ENCODE measurements around the gene FGD2.
"Not testable (repeated sequence)": the region's sequence is repeated elsewhere in the genome, so short reads cannot be mapped to it uniquely, and the experiment has no call there.

FGD2 gene

DNA sequence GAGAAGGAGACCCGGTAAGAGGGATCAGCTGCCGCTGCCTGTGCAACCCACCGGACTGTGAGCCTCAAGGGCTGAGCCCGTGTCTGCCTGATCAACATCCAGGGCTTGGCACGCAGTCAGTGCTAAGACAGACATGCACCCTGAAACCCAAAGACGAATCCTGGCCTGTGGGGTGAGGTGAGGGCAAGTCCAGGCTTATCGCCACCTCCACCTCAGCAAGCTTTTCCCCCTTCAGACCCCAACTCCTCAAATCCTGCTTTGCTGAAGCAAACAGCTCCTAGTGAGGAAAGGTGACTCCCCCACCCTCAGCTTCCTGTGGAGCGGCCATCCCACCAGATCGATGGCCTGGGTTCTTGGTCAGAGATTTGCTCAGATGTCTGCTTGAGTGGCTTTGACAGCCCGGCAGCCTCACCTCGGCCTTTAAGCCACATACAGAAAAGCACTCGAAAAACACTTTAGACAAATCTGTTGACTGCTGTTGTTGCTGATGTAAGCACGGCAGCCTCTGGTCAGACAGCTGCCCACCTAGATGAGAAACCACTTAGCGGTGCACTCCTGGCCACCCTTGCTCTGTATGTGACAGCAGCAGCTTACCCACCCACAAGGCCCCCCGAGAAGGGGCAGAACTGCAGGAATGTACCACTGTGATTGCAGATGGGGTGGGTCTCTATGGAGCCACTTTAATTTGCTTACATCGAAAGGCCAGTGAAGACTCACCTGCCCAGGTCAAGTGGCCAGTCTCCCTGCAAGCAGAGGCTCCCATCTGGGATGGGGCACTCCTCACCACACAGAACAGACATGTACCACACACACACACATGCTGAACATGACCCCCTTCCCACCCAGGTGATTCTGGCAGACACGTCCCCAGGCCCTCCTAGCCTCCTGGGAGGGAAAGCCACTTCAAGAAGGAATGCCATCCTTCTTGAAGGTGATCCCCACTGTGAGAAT lies 34.3 kb upstream of the FGD2 start:
- DNase-seq: no peak

DNA sequence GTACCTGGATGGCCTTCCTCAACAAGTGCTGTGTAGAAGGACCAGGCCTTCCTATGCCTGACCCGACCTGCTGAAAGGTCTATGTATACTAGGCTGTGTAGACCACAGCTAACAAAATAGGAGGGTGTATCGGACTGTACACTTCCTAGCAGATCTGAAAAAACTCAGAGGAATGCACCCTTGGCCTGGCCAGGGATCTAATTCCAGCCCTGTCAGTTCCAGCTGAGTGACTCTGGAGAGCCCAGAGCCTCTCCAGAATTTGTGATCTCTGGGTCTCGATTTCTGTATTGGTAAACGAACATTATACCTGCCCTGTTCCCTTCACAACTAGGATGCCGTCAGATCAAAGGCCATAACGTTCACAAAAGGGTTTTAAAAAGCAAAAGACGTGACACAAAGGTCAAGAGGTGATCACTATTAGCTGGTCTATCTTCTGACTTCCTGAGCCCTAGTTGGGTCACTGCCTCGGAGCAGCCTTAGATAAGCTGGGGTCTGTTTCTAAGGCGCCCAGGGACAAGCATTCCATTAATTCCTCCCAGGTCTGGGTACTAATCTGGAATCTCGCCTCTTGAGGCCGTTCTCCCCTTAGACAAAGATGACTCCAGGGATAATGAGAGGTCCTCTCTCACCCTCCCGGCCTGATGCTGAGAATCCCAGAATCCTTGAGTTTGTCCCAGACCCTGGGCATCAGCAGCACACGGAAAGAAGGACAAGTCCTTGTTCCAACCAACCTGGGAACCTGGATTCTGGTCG lies 33.4 kb upstream of the FGD2 start:
- DNase-seq: no peak

DNA sequence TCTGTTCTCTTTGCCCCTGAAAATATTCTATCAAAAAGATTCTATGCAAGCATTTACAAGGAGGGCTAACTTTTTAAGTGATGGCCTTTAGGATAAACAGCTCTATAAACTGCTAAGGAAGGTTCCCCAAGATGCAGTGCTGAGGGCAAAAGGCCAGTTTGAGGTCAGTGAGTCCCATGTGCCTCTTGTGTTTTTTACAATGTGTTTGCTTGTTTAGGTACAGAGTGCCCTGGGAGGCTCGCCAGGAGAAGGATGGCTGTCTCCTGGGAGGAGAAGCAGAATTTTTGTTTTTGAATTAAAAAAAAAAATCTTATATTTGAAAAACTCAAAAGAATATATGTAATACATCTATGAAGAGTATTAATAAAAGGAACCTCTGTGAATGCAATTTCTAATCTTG lies 32.3 kb upstream of the FGD2 start:
- DNase-seq: no peak

DNA sequence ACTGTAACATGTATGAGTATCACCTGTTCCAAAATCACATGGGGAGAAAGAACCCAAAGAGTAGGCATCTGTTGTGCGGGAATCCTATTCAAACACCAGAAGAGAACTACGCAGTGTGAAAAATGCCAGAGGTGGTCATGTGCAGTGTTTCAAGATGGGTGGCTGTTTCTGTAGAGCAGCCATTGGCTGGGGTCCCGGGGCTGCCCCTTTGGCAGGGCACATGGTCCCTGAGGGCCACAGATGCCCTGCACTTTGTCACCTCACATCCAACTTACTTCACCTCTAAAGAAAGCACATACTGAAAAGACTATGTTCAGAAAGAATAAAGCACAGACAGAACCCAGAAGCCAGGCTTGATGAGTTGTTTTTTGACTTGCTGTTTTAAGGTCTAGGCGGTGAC lies 31.8 kb upstream of the FGD2 start:
- DNase-seq: no peak

DNA sequence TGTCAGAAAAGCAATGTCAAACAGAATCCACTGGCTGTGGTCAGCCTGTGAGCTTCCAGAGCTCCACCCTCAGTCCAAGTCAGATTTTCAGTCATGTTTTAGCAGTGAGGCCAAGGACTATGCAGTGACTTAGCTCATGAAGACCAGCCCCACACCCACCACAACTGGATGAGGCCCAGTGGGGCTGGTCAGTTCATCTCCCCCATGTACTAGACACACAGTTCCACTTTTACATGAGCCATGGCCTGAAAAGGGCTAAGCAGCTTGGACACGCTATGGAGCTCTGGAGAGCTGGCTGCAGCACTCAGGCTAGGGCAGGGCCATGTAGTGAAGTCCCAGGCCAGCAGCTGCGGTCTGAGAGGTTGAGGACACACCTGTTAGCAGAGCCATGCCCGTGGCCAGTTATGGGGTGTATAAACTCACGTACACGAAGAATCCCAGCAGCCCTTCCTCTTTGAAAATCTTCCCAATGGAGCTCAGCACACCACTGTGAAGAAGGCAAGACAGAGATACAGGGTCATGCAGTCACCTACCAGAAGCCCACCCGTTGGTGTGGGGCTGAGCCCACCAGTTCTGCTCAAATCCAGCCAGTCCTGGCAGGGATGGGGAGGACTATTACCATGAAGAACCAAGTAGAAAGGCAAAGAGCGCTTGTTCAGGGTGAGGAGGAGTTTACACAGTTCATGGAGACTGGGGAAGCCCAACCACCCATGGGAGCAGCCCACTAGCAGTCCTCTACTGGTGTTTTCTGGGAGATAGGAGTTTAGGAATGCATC lies 30.0 kb upstream of the FGD2 start:
- no peak for DNase-seq

DNA sequence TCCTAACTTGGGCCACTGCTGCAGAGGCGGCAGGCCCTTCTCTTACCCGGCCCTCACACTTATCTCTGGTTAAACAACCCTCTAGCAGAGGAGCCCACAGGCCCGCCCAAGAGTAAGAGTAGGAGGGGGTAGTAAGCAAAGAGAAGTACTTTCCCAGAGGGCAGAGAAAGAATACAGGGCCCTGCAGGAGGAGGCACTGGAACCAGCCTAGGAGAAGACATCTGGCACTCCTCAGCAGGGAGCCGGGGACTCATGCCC lies 29.5 kb upstream of the FGD2 start:
- no peak for DNase-seq

DNA sequence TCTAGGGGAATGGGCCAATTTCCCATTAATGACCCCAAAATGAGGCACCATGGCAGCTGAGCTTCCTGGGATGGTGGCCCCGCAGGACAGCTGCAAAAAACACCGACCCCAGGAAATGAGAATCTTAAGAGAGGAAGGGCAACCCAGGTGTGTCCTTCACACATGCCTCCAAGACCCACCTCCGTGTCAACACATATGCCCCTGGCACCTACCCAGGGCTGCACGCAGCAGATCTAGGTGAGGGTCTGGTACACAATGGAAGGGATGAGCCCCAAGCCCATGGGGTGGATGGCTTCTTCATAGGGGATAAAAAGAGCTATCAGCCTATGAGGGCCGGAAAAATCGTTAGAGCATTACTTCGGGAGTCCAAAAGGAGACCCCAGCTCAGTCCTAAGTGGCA lies 28.9 kb upstream of the FGD2 start:
- DNase-seq: no peak

DNA sequence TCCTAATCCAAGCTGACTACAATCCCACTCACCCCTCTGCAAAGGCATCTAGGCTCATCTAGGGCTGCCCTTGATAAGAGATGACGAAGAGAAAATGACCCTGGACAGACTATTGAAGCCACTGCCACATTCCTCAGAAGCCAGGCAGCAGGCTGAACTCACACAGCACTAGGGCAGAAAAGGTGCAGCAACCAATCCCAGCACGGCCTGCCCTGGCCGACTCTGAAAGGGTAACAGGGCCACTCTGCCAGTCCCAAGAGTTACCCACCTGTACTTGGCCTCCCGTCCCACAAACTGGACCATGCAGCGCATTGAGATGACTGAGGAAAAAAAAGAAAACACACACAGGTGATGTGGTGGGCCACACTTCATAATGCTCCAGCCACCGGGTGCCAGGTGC lies 28.5 kb upstream of the FGD2 start:
- DNase-seq: no peak

DNA sequence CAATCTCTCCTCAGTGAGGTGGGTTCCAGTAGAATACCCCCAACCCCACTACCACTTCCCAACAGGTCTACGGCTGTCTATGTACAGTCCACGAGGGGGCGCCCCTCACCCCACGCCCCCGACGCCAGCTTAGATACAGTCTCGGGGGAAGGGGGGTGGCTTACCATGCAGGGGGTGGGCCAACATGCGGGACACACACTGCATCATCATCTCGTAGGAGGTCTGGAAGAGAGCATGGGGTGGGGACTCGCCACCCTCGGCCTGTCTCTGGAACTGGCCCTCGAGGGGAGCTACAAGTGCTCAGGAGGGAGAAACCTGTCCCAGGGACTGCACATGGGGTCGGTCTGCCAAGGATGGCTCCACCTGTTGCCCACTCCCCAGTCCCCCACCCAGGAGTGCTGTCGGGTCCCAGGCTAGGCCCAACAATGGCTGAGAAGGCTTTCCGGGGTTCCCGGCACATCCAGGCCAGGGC lies 27.9 kb upstream of the FGD2 start:
- no peak for DNase-seq

DNA sequence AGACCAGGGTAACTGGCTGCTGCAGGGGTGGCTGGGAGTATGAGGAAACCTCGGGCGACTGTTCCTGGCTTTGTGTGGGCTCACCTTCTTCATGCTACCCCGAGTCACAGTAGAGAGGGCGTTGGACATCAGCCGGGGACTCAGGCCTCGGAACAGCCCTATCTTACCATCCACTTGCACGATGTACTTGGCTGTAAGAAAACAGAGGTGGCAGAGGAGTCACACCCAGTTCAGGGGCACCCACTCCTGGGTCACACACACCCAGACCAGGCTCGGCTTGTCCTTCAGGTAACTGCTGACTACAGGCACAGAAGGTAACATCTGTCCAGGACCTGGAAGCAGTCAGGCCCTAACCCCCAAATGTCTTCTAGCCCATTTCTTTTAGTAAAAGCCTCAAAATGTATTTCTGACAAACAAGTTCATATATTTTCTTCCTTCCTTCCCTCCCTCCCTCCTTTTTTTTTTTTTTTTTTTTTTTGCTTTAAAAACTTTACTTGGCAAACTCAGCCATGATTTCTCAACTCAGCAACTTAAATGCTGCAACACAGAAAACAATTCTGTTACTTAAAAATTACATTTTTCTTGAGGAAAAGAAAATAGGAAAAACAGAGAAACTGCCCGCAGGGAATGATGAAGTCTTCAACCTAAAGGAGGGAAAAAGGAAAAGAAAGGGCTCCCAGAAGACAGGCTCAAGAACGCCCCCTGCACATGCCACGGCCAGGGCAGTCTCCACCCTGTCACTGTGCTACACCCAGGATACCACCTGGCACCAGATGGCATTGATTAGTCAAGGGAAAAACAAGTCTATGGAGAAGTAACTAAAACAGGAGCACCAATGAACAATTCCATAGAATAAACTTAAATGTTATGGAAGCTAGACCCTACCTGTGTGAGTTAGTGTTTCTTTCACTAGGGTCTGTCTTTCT lies 26.8 kb upstream of the FGD2 start:
- no peak for DNase-seq

DNA sequence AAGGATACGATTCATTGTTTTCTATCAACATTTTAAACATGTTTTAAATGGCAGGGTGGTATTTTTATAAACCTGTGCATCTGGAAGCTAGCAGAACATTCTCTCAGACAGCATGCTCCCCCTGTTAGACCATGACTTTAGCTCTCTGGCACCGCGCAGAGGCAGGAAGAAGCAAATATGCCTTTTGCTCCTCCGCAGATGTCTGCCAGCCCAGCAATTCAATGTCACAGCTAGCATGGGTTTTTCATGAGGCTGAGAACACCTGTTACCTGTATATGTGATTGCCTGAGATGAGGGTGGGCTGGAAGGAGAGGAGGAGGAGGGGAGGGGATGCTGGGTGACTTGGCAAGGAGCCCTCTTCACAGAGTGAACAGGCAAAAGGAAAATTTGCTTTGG lies 26.1 kb upstream of the FGD2 start:
- DNase-seq: no peak

DNA sequence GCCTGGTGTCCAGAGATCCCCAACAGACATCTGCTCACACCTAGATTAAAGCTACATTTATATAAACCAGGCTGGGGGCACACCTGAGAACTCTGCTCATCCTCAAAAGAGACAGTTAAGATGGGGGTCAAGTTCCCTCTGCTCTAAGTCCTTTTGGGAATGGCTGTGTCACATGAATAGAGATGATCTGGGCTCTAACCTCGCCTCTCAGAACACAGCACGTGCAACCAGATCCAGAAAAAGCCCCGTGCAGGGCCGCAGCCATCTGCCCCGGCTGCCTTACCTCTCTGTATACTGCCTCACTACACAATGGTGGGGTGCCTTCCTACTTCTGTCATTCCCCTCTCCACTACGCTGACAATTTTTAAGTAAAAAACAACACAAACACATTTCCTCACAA lies 25.3 kb upstream of the FGD2 start:
- no peak for DNase-seq

DNA sequence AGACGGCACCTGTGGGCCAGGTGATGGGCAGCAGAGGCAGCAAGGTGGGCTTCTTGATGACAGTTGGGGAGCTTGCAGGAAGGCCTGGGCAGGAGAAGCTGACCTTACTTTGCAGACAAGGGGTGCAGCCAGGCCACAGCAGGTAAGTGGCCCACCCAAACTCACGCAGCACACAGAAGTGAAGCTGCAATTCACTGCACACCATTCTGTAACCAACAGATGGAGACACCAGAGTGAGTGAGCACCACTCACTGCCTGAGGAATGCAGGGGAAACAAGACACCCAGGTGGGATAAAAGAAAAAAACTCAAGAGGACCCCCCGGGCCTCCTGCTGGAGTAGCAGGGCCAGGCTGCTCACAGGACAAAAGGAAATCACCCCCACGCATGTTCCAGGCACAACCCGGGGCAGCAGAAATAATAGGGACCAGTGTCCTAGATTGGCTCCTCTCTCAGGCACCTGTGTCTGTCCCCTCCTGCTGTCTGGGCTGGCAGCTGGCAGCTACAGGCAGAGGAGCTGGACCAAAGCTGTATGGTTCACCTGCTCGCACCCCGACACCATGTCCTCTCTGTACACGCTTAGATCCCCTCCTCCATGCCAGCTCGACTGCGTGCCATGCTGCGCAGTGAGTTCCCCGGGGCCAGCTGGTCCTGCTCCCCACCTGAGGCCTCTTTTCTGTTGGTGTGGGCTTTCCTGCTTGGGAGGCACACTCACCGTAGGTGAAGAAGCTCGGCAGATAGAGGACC lies 24.4 kb upstream of the FGD2 start:
- no peak for DNase-seq

DNA sequence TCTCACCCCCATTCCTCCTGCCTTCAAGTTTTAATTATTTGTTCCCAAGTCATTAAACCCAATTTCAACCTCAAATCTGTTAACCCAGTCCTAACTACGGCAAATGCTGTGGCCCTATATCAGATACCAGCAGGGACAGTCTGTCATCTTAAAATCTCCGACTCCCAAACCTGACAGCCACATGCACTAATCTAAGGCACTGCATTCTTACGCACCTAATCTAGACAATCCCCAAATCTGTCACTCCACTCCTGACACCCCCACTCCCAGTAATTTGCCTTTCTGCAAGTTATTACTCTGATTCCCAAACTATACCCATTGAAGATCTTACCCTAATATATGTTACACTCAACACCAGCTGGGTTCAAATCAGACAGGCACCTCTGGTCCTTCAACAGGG lies 21.9 kb upstream of the FGD2 start:
- no peak for DNase-seq

DNA sequence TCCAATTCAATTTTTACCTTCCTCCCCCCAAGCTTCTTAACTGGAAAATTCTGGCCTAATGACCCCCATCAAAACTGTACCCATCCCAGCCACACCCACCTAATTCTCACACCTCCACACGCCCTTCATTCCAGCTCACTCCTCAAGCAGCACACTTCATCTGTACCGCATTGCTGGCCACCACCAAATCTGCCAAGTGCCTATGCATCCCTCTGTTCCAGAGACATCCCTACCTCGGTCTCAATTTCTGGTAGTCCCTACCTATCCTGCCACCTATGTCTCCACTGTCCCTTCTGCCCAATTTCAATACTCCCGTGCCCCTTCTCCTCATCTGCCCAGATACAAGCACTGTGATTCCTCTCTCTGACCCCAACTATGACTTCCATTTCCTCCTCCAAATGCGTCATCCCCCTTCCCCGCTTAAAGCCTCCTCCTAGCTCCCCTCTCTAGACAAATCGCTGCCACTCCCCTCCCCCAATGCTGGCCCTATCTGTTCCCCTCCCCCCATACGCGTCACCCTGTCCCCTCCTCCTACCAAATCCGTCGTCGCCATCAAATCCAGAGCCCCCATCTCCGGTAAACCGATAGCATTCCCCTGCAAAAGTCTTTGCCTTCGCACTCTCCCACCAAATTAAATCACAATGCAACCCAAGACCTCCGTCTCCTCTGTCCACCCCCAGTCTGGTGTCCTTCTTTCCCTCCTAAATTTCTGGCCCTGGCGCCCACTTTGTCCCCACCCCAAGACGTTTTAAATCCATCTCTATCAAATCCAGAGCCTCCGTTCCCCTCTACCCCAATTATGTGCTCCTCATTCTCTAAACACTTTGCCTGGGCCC lies 20.7 kb upstream of the FGD2 start:
- DNase-seq: peak in 1 of 2 experiments; percentile 56

DNA sequence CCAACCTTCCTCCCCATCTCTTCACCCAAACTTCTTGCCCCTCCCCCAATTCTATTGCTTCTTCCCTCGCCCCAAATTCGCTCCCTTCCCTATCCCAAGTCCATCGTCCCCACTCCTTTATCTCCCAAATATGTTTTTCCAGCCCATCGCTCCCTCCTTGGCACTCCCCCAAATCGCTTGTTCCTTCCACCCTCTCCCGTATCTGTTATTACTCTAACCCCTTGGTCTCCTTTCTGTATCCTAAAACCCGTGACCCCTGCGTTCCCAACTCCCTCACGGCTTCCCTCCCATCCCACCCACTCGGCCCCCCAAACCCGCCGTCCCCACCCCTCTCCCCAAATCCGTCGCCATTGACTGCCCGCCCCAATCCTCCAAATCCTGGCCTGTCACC lies 20.0 kb upstream of the FGD2 start:
- no peak for DNase-seq

DNA sequence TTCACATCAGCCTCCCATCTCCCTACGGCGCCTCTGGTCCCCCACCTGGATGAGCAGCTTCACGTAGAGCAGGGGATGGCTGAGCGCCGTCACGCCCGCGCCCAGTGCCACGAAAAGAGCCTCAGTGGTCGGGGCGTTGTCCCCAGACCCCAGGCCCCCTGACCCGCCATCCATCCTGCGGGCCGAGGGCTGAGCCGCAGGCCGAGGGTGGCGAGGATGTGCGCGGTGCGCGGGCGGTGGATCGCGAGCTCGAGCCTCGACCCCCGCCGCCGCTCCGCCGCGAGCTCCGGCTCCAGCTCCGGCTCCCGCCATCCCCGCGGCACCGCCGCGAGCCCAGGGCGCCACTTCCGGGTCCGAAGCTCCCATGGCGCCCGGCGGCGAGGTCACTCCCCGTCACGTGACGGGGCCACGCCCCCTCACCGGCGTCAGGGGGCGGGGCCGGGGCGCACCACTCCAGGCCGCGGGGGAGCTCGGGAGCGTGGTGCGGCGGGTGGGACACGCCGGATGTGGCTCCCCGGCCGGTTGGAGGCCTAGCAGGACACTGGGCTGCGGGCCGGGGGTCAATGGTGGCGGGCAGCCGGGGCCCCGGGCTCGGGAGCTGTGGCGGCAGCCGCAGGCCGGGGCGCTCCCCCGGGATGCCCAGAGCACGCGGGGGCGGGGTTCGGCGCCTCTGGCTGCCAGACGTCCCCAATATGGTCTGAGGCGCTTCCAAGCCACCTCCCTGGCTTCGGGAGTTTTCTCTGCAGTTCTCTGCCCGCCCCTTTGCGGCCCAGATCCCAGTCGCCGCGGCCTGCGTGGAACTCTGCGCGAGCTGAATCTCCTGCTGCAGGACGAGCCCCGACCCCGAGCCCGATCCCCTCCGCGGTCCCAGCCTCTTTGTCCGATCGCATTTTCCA lies 19.4 kb upstream of the FGD2 start, which contains the start of gene MTCH1:
MTCH1 (minus strand) TSS at position 389 of the 896 bp plus-strand sequence; CDS start at position 366, 23 bp downstream.
- DNase-seq: peak; percentile 61 to 86

DNA sequence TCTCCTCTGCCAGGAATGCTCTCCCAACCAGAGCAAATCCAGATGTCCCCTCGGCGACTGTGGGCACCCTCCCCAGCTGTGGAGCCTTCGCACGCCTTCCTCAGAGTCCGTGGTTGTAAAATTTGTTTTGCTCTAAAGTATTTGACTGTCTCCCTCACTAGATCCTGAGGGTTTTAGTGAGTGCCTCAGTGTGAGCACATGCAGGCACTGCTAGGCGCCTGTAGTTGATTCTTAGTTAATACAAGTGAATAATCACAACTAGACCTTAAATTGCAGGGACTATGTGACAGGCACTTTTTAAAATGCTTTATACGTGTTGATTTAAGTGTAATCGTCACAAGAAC lies 18.8 kb upstream of the FGD2 start:
- no peak for DNase-seq

DNA sequence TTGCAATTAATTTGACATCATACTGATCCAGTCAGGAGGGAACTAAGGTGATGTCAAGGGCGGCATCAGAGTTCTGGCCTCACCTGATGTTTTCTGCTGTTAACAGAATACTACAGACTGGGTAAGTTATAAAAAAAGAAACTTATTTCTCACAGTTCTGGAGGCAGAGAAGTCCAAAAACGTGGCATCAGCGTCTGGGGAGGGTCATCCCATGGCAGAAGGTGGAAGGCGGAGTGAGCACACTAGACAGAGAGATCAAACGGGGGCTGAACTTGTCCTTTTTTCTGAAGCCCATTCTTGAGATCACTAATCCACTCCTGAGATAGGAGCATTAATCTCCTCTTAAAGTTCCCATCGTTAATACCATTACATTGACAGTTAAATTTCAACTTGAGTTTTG lies 16.2 kb upstream of the FGD2 start:
- no peak for DNase-seq

DNA sequence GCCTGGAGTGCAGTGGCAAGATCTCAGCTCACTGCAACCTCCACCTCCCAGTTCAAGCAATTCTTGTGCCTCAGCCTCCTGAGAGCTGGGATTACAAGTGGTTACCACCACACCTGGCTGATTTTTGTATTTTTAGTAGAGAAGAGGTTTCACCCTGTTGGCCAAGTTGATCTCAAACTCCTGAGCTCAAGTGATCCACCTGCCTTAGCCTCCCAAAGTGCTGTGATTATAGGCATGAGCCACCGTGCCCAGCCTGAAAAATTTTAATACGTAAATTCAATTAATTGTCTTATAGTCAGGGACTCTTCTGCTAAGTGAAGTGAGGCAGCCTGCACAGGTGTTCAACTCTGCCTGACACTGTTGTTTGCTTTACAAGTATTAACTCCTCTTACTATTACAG lies 15.1 kb upstream of the FGD2 start:
- not testable (repeated sequence) for DNase-seq
